NK-92 (cell line): Measurements from ENCODE around the gene ARRDC4.

ENCODE experiments used
- DNase-seq: peaks from one replicate; lab custom pipeline; 2025; ENCODE audit not compliant: unreplicated experiment; lab: John Stamatoyannopoulos, UW

The ARRDC4 gene

DNA sequence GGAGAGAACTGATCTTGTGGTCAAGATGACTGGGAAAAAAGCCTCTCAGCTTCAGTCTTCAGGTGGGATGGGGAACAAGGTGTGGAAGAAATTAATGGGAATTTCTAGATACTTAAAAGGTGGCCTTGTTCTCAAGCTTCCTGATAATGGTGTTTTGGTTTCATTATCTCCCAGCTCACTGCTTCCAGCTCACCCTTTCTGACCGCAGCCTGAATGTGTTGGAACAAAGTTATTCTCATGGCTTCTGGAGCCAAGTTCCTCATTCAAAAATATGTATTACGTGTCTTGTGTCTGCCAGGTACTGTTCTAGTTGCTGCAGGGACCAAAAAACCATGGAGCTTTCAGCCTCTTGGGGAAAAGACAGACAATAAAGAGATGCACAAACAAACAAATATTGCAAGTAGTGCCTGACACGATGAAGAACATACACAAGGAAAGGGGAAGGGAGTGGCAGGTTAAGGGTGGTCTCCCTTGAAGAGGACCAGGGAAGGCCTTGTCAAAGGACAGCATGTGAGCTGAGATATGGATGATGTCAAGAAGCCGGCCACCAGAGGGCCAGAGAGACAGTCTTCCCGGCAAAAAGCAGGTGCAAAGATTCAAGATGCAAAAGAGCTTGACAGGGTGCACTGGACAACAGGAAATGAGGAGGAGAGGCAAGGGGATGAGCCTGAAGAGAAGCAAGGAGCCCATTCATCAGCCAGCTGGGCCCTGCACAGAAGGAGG, 35.5 kb downstream of the ARRDC4 start:
- no peak for DNase-seq

DNA sequence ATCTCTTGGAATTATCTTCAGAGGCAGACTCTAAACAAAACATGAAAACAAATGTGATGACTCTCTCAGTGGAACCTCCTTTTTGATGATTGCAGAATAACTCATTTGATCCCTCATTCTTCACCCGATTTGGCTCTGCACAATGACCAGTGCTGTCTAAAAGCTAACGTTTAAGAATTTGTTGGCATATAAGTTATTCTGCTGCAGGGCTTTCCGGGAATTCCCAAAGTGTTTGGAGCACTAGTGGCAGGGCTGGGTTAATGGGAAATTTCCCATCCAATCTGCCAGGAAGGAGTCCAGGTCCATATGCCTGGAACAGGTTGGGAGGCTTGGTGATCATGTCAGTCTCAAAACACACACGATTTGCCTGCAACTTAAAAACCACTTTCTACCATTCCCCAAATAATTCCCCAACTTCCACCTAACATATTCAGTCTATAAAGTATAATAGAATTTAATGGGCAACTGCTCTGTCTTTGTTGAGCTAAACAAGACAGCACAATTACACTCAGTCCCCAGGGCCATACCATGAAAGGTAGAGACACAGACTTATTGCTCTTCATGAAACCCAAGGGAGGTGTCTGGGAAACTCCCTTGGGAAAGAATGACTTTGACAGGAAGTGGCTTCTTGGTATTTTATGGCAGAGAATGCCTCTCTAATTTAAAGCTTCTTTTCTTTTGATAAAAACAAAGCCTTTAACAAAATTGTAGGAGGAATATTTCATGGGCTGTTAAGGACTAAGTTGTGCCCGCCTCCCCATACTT, 38.0 kb downstream of the ARRDC4 start:
- DNase-seq: no peak

DNA sequence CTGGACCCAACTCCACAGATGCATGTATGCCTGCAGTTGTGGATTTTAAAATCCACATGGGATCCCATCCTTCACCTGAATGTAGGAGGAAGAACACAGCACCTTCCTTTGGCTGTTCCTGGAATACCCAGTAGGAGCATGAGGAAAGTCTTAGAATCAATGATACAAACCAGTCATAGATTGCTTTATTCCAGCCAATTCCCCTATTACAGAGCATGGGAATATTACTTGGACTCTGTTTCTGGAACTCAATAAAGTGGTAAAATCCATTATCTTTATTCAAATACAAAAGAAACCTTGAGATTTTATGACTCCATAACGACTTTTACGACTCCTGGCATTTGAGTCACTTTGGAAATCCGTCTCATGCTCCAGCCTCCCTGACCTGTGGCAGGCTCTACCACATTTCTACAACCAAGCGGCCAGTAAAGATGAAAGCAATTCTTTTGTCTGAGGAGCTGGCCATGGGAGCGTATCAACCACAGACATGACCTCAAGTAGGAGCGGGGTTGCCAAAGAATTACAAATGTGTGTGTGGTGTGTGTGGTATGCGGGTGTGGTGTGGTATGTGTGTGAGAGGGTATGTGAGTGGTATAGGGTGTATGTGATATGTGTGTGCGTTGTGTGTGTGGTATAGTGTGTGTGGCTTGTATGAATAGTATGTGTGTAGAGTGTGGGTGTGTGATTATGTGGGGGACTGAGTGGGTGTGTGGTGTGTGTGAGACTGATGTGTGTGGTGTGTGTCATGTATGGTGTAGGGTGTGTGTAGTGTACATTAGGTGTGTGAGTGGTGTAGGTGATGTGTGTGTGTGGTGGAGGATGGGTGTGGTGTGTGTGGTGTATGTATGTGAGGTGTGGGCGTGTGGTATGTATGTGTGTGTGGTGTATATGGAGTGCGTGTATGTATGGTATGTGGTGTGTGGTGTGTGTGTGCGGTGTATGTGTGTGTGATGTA, 40.0 kb downstream of the ARRDC4 start:
- DNase-seq: no peak

DNA sequence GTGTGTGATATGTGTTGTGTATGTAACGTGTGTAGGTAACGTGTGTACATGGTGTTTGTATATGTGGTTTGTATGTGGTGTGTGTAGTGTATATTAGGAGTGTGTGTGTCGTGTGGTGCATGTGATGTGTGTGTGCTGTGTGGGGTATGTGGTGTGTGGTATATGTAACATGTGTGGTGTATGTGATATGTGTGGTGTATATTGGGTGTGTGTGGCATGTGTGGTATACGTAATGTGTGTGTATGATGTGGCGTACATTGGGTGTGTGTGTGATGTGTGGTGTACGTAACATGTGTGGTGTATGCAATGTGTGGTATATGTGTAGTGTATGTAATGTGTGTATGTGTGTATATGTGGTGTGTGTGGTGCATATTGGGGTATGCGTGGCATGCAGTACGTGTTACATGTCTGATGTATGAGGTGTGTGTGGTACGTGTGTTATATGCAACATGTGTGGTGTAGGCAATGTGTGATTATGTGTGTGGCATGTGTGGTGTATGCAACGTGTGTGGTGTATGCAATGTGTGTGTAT, 41.2 kb downstream of the ARRDC4 start:
- DNase-seq: no peak

DNA sequence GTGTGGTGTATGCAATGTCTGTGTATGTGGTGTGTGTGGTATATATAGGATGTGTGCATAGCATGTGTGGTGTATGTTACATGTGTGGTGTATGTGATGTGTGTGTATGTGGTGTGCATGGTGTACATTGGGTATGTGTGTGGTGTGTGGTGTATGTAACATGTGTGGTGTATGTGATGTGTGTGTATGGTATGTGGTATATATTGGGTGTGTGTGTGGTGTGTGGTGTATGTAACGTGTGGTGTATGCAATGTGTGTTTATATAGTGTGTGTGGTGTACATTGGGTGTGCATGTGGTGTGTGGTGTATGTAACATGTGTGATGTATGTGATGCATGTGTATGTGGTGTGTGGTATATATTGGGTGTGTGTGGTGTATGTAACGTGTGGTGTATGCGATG, 41.9 kb downstream of the ARRDC4 start:
- DNase-seq: no peak

DNA sequence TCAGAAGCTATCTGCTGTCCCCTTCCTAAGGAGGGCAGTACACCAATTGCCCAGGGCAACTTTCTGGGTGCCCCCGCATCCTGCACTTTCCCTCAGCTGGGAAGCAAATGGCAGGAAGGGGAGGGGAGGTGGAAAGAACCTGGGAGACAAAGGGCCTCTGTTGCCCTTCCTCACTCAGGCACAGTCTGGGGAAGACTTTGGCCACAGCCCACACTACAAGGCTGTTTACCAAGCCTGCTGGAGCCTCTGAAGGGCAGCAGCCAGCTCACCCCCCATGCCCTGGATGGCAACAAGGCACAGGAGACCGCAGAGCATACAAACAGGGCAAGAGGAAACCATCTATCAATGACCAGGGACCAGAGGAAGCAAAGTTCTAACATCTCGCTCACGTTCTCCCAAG, 42.4 kb downstream of the ARRDC4 start:
- DNase-seq: no peak

DNA sequence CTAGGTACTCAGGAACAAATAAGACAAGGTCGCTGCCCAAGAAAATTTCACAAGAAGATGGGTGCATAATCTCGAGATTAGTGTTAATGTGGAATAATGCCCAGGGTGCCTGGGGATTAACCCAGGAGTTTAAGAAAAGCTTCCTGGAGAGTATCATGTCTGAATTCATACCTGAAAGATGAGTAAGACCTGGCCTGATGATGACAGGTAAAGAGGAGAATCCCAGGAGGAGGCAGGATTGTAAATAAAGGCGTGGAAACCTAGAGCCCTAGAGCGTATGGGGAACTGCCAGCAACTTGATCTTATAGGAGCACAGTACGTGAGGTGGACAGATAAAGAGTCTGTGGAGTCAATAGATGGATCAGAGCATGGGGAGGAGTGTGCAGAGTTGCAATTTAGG, 43.0 kb downstream of the ARRDC4 start:
- no peak for DNase-seq

DNA sequence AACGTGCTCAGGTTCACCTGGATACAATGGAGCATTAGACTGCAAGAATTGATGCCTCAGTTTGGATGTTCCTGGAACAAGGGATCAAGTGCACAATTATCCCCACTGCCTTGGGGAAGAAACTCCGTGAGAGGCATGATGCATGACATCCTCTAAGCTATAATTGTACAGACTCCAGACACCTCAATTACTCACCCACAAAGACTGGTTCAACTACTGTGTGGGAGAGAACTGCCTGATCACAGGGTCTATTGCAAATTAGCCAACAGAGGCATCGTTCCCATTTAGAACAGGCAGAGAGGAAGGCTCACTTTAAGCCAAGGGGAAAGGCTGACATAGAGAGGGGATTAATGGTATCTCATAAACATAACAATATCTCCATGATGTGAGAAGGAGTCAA, 43.5 kb downstream of the ARRDC4 start:
- DNase-seq: no peak

DNA sequence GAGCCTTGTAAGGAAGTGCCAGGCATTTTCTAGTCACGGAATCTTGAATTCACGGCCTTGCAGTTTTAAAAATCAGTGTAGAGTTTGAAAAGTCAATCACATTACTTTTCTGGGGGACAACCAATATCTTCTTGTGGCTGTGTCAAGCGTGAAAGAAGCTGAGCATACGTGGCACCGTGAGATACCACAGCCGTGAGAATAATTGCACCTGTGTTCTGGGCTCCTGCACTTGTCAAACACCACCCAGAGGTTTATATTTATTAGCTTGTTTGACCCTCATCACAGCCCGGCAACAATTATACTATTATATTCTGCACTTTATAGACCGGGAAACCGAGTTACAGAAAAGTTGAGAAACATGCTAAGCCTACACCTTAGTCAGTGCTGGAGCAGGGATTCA, 45.2 kb downstream of the ARRDC4 start:
- no peak for DNase-seq

DNA sequence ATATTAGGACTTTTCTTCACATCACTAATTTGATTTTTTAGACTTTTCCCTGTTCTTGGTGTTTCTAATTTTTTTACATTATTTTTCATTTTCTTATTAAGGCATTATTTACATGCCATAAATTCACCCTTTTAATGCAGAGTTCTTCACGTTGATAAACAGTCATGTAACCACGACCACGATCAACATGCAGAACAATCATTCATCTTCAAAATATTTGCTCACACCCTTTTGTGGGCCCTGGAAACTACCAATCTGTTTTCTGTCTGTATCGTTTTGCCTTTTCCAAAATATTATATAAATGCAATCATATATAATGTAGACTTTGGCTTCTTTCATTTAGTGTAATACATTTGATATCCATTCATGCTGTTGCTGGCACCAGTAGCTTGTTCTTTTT, 48.7 kb downstream of the ARRDC4 start:
- DNase-seq: no peak

DNA sequence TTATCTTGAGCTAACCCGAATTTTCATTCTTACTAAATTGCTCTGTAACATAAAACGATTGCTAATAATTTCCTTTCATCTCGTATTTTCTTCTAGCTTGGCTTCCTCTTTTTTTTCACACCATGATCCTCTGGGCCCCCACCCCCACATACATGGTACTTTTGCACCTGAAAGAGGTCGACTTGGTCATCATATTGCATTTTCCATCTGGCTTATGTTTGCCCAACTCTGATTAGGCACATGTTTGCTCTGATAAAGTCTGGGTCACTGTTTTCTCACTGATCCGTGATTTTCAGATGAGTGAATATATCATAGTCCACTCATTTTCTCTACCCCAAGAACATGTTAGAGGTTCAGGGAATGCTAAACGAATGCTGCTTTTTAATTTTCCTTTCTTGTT, 49.5 kb downstream of the ARRDC4 start:
- no peak for DNase-seq

DNA sequence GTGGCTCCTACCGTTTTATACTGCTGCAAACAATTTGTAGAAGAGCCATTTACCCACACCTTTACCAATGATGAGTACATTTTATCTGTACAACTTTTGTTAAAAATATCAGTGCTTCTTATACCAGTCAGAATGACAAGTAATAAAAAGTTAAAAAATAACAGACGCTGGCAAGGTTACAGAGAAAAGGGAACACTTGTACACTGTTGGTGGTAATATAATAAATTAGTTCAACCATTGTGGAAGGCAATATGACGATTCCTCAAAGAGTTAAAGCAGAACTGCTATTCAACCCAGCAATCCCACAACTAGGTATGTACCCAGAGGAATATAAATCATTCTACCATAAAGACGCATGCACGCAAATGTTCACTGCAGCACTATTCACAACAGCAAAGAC, 51.9 kb downstream of the ARRDC4 start:
- DNase-seq: no peak

DNA sequence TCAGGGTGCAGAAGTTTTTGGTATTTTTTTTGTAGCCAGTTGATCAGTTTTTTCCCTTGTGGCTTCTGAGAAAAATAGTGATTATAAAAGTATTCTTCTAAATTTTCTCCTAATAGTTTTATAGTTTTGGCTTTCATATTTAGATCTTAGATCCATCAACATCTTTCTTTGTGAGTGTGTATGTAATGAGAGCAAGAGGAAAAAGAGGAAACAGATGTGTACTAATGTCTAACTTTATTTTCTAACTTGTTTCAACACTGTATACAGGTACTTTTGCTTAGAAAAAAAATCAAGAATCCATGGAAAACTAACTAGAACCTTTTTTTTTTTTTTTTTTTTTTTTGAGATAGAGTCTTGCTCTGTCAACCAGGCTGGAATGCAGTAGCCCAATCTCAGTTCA, 53.1 kb downstream of the ARRDC4 start:
- DNase-seq: no peak

DNA sequence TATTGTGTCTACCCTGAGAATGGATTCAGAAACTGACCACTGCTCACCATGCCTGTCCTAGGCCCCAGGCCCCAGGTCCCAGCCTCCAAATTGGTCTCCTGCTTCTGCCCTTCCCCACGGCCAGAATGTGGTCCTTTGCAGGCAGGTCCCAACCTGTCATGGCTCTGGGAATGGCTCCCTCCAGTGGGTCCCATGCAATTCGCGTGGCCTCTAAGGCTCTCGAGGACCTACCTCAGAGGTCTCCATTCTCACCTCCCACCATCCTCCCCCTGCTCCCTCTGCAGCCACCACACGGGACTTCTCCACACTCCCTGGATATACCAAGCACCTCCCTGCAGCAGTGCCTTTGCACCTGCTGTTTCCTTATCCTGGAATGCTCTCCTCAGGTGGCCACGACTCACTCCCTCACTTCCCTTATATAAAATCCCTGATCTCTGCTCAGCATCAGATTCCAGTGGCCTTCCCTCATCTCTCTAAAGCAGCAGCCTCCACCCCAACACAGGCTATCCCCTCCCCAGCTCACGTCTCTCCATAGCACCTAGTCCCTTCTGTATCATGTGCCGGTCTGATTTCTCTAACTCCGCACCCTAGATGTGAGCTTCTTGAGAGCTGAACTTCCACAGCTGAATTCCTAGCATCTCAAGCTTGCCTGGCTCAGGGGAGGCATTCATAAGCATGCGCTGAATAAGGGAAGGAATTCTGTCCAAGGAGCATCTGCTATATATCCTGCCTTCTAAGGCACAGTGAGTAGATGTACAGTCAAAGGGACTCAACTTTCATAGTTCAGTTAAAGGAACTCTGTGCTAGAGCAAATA, 56.9 kb downstream of the ARRDC4 start:
- no peak for DNase-seq

DNA sequence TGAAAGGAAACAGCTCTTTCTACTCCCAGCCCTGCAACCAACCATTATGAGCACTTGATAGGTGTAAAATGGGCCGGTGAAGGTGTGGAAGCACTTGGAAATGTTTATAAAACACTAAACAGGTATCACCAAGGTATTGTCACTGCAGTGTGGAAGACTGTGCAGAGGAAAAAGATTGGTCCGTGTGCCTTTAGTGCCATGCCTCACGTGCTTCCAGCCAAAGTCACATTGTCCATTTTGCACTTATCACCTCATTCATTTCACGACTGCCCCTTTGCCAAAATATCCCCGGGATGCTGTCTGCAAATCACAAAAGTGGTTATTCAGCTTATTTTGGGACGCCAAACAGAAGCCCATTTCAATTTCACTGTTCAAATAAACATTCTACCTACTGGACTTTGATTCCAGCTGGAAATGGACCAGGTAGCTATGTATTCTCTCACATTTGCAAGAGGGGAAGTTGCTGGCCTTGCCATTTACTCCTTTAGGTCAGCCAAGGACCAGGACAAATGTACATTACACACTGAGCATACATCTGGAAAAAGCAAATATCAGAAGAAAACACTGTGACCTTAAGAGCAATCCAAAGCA, 58.4 kb downstream of the ARRDC4 start:
- no peak for DNase-seq
